Fibroblast of gingiva (primary cell): ENCODE results near the gene KLHL36.

Experiments used
- DNase-seq: peaks from one replicate; pipeline ENCODE4 v3.0.0-alpha.2; 2011; ENCODE audit warnings: low read depth

The KLHL36 gene

DNA sequence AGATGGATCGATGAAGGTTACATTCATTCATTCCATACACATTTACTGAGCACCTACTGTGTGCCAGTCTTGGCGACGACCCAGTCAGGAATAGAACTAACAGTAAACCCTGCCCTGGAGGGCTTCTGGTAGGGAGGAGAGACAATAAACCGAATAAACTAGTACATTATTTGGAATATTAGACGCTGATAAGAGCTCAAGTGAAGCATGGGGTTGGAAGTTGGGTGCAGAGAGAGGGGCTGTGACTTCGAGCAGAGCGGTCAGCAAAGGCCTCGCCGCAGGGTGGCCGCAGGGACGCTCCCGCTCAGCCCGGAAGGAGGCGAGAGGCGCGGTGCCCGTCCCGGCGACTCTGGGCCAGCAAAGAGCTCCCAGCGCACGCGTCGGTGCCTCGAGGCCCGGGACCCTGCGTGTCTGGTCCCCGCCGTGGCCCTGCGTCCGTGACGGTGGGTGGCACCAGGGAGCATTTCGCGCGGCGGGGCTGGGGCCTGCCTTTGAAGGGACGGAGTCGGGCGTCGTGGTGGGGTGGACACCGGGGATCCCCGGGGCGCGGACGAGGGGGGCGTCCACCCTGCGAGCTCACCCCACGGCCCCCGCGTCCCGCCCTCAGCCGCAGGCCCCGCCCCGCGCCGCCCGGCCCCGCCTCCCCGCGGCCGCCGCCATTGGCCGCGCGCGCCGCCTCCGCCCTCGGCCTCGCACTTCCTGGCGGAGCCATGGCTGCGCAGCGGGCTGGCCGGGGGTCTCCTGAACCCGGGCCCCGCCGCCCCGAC, at the start of gene KLHL36:
Gene KLHL36 (plus strand): TSS at position 684 of the 767 bp plus-strand sequence. CDS start 2,357 bp downstream, outside the sequence.
- no peak for DNase-seq

DNA sequence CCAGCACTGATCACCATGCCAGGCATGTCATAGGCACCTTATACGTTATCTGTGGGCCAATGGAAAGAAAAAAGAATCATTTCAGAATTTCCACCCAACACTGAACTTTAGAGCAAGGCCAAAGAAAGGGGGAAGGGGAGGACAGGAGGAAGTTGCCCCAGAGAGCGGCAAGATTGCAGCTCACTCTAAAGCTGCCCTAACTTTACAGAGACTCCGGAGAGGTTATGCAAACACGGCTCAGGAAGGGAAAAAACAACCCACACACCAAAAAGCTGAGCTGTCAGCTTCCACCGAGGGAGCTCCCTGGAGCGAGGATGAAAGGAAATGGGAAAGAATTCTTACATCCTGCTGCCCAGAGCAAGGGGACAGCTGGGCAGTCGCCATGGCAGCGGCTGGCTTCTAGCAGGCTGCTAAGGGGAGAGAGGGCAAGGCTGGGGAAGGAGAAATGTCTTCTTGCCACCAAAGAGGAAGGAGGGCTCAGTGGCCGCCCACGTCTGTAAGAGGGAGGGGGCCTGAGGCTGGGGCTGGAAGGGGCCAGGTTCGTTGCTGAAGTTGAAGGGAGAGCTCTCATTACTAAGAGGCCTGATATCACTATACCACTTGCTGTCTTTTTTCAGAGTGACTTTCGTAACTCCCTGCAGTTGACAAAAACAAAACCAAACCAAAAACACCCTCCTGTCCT, 48.6 kb upstream of the KLHL36 start:
- DNase-seq = peak; percentile 84

GRCh38 chr16:84600343-84601229, 47.7 kb upstream of the KLHL36 start:
- no peak for DNase-seq

- peak; percentile 96 for DNase-seq
Observed at GRCh38 chr16:84603140-84603816, 45.0 kb upstream of the KLHL36 start.

DNA sequence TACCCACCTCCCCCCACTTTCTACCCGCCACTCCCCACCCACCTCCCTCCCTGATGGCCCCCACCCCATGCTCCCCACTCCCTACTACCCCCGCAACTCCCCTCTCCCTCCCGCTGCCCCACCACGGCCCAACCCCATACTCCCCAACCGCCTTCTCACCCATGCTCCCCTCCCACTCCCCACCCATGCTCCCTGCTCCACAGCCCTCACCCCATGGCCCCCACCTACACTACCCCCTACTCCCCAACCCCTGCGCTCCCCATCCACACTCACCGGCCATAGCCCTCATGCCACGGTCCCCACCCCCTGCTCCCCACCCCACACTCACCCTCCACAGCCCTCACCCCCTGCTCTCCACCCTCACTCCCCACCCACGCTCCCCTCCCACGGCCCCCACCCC, 44.4 kb upstream of the KLHL36 start:
- DNase-seq = no peak

DNA sequence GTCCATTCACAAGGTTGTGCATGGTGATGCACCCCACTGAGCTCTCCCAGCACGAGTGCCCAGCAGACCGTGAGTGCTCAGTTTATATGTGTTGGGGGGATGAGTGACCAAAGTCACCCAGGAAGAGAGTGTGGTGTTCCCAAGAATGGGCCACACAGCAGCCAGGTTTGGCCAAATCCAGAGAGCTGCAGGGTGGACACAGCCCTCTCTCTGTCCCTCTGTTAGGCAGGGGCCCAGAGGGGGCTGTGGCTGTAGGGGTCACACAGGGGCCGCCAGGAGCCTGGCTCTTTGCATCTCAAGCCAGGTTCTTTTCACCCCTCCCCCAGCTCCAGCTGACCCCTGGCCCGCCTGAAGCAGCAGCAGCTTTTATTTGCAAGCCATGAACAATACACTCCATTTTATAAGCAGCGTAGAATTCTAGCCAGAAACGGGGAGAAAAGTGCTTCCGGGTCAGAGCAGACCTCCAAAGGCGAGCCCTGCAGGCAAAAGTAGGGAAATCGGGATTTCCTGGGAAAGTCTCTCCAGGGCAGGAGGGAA, 43.8 kb upstream of the KLHL36 start:
- DNase-seq = no peak

- DNase-seq = no peak
Observed at GRCh38 chr16:84605339-84605848, 42.9 kb upstream of the KLHL36 start.

GRCh38 chr16:84606081-84606875, 42.0 kb upstream of the KLHL36 start:
- DNase-seq = no peak

- DNase-seq = no peak
Observed at GRCh38 chr16:84607061-84607460, 41.2 kb upstream of the KLHL36 start.

DNA sequence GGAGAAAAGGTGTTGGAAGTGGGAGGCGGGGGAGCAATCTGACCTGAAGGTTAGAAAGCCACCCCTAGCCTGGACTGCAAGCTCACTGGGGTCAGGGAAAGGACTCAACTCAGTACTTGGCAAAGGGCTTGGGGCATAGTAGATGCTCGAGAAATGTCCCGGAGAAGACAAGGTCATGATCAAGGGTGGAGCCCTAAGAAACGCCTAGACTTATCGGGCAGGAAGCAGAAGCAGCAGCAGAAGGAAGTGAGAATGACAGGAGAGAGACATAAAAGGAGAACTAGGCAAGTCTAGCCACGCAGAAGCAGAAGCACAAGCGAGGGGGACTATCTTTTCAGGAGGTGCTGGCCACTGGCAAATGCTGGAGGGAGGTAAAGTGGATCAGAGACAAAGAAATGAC, 40.6 kb upstream of the KLHL36 start:
- DNase-seq = no peak

GRCh38 chr16:84608282-84608681, 40.0 kb upstream of the KLHL36 start:
- no peak for DNase-seq

GRCh38 chr16:84609563-84610177, 38.6 kb upstream of the KLHL36 start:
- no peak for DNase-seq

- DNase-seq = no peak
Observed at GRCh38 chr16:84610376-84610775, 37.9 kb upstream of the KLHL36 start.

DNA sequence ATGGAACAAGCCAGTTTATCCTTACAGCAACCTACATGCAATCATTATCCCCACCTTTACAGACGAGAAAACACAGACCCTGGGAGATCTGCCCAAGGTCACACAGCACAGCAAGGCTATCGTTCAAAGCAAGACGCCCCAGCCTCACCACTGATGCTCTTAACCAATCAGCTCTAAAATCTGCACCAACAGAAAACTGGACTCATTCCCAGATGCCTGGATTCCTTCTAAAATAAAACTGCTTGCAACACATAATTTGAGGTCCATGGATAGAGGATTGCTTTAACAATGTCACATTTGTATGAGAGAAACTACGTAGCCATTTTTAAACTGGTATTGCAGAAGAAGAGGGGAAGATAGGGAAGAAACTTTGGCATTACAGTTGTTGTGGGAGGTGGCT, 37.3 kb upstream of the KLHL36 start:
- peak; percentile 61 for DNase-seq

GRCh38 chr16:84612686-84613085, 35.6 kb upstream of the KLHL36 start:
- no peak for DNase-seq

DNA sequence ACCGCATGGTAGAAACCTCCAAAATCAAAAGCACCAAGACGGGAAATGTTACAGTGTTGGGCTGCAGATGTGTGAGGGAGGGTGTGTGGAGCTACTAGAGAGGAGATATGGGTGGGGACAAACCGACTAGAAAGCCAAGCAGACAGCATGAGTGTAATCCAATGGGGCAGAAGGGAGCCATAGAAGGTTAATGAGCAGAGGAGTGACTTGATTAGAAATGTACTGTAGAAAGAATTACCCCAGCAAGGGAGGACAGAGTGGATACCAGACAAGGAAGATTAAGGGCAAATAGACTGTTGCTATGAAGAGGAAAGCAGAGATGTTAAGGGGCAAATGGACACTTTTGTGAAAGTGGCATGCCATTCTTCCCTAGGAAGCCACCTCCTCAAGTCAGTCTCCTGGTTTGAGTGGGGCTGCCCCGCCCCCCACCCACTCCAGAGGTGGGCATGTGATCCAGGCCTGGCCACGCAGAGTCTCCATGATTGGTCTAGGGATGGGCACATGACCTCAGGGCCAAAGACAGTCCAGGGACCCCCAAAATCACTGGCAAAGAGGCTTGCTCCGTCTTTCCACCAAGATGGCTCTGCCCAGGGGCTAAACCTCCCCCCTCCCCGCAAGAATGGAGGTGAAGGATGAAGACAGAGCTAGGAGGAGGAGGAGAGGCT, 34.8 kb upstream of the KLHL36 start:
- DNase-seq = no peak

DNA sequence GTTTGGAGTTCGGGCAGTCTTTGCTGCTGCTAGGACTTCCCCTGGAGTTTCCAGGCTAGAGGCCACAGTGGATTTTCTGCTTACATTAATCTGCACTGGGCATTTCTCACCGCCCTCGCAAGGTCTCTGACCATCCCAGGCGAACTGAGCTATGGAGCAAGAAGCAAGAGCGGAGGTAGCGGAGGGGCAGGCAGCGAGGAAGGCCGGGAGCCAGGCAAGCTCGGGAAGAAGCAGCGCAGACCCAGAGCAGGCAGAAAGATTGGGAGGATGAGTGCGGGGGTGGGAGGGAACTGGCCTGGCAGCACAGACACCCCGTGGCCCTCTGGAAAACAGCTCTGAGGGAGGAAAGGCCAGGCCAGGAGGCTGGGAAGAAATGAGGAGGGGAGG, 34.2 kb upstream of the KLHL36 start:
- no peak for DNase-seq

DNA sequence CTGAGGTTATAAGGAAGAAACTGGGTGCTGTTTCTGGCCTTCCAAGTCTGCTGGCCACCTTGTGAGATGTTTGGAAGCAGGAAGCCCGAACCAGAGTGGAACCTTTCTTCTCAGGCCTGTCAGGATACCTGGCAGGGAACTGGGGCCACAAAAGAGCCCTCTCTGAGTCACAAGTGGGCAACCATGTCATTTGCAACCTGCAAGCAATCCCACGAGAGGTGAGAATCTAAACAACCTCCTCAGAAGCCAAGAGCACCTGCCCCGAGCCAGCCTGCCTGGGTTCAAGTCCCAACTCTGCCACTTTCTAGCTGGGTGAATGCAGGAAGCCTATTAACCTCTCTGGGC, 33.7 kb upstream of the KLHL36 start:
- no peak for DNase-seq

DNA sequence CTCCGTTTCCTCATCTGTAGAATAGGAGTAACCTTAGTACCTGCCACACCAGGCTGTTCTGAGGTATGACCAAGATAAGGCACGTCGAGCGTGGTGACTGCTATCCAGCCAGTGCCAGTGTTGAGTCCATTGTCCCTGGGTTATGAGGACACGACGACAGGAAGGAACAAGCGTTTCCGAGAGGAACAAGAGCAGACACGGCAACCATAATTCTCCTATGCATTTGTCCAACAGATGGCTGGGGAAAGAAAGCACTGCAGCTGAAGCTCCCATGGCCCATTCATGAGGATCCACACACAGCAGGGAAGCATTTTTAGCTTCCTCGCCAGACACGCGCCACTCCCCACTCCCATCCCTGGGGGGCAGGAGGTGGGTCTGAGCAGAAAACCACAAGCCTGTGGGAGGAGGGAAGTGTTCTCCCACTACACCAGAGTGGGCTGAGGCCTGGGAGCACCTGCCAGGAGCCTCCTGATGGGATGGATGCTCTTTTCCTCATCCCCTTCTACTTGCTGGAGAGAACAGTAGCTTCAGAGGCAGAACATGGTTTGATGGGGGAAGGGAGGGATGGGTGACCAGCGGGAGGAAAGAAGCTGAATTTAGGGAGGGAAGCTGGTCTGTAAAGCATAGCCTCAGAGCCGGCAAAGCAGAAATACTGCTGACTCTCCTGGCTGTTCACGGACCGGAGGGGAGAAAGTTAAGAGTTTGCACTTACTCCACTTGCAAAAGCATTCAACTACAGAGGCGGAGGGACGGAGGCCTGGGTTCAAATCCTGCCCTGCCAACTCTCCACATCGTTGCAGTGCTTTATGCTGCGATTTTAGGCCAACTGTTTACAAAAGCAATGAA, 33.1 kb upstream of the KLHL36 start:
- DNase-seq = no peak
